B cell (primary cell): ENCODE results near the gene PPP1R14B.

Experiments used
- EZH2 ChIP-seq: IDR thresholded peaks from 2 replicates; pipeline ENCODE4 v1.6.1; 2012; ENCODE audit warnings: borderline replicate concordance, low read depth, mild to moderate bottlenecking, moderate library complexity, low read length; ENCODE audit not compliant: insufficient read depth, poor library complexity, severe bottlenecking
- TF ChIP-seq, protein P1 (sequence below): fragments of 200-600 bp; IDR thresholded peaks from one replicate; pipeline ENCODE4 v1.8.0; 2022; ENCODE audit warnings: antibody characterized with exemption, mild to moderate bottlenecking

DNA sequence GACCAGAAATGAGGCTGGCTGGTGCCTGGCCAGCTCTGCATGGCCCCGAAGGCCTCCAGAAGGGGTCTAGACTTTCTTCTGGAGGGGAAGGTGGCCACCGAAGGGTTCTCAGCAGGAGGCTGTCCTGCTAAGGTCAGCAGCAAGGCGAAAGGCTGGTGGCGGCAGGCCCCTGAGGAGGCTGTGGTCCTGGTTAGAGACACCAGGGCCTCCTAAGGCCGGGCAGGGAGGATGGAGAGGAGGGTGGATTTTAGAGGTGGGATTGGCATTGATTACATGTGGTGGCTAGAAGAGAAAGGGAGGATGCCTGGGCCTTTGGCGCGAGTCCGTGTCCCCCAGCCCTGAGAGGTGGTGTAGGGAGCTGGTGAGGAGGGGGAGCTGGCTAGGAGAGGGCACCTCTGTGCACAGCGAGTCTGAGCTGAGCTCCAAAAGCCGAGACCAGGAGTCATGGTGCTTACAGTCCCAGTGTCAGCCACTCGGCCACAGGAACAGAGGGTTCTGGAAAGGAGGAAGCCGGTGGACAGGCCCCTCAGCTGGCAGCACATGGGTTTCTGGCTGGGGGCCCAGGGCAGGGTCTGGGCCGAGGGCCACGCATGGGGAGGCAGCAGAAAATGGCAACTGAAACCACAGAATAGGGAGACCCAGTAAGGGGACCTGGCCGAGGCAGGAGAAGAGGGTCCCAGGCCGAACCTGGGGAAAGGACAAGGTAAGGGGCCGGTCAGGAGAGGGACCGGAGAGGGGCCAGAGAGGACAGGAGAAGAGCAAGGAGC is 37.8 kb downstream of the PPP1R14B start:
- TF ChIP-seq, protein P1, sequence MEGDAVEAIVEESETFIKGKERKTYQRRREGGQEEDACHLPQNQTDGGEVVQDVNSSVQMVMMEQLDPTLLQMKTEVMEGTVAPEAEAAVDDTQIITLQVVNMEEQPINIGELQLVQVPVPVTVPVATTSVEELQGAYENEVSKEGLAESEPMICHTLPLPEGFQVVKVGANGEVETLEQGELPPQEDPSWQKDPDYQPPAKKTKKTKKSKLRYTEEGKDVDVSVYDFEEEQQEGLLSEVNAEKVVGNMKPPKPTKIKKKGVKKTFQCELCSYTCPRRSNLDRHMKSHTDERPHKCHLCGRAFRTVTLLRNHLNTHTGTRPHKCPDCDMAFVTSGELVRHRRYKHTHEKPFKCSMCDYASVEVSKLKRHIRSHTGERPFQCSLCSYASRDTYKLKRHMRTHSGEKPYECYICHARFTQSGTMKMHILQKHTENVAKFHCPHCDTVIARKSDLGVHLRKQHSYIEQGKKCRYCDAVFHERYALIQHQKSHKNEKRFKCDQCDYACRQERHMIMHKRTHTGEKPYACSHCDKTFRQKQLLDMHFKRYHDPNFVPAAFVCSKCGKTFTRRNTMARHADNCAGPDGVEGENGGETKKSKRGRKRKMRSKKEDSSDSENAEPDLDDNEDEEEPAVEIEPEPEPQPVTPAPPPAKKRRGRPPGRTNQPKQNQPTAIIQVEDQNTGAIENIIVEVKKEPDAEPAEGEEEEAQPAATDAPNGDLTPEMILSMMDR, result no peak
- TF ChIP-seq EZH2, result no peak
